ENCODE data around the gene MOB3A.

The MOB3A gene

GRCh38 chr19:2046046-2046907 lies 49.8 kb downstream of the MOB3A start:
- no peak for DNase-seq (ENCODE audit: low read depth in 3 of 3)

- no peak for DNase-seq (ENCODE audit: low read depth in 3 of 3)
Observed at GRCh38 chr19:2045501-2046045, 50.6 kb downstream of the MOB3A start.

DNA sequence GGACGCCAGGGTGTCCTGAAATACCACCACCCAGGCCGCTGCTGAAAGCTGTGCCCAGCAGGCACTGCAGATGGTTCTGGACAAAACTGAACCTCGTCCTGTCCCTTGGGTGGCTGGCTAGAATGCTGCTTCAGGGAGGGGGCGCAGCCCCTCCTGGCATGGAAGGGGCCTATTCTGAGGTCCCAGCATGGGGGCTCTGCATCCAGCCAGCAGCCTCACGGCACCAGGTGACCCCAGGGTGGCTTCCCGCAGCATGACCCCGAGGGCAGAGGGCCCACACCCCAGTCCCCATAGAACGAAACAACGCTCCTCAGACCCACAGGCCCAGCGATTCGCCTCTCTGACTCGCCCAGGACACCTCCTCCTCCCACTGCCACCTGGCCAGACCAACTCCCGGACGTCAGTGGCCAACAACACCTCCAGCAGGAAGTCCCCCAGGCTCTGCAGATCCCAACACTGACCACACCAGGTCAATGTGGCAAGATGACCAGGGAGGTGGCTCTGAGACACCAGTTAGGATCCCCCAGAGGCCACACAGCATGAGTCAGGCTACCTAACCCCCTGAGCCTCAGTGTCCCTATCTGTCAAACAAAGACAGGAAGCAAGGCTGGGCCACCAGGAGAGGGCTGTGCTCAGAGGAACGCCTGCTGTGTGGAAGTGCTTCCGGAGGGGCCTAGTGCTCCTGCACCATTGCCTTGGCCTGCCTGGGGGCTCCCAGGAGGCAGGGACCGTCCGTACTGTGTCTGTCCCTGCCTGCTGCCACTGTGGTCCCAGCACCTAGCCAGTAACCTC lies 51.2 kb downstream of the MOB3A start:
- no peak for DNase-seq (ENCODE audit: low read depth in 3 of 3)

GRCh38 chr19:2043961-2044708 lies 52.0 kb downstream of the MOB3A start:
- DNase-seq (ENCODE audit: low read depth in 3 of 3), result no peak

GRCh38 chr19:2043251-2043641 lies 52.9 kb downstream of the MOB3A start:
- no peak for DNase-seq (ENCODE audit: low read depth in 3 of 3)

GRCh38 chr19:2042485-2043250 lies 53.5 kb downstream of the MOB3A start:
- DNase-seq (ENCODE audit: low read depth in 3 of 3), result no peak

GRCh38 chr19:2041683-2042484 lies 54.2 kb downstream of the MOB3A start:
- peak; percentile 98 to 100 (median 99) for DNase-seq (ENCODE audit: low read depth in 3 of 3)

DNA sequence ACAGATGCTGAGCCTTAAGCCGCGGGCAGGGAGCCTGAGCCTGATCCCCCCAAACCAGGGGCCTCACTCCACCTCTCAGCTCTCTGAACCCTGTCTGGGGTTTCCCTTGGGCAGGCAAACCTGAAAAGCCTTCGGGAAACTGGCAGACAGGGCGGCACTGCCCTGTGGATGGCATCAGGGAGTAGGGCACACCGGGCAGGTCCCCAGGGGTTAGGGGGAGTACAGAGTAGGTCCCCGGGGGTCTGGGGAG lies 54.8 kb downstream of the MOB3A start:
- no peak for DNase-seq (ENCODE audit: low read depth in 3 of 3)

DNA sequence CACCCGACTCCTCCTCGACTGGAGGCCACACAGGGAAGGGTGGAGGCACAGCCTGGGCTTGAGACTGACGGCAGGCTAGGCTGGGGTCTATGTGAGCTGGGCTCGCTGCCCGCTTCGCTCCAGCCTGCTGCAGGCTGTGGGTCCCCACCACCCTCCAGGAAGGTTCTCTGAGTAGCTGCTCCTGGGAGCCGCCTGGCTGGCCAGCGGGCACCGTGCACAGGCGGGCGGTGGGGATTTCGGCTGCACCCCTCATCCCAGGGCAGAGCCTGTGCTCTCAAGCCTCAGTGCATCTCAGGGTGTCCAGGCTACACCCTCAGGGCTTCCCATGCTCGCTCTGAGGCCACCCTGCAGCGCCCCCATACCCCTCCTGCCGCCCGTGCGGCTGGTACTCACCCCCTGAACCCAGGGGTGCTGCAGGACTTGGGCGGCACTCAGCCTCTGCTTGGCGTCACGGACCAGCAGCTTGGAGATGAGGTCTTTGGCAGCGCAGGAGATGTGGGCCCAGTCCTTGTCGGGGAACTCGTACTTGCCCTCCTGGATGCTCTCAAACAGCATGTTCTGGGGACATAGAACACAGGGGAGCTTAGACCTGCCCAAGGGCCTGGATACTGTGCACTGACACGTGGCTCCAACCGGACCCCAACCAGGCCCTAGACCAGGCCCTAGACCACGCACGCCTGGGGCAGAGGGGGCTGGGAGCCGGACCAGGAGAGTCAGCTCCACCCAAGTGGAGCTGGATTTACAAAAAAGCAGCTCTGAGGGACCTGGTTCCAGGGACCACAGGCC lies 55.3 kb downstream of the MOB3A start:
- no peak for DNase-seq (ENCODE audit: low read depth in 3 of 3)

GRCh38 chr19:2039959-2040646 lies 56.0 kb downstream of the MOB3A start:
- DNase-seq (ENCODE audit: low read depth in 3 of 3), result no peak

DNA sequence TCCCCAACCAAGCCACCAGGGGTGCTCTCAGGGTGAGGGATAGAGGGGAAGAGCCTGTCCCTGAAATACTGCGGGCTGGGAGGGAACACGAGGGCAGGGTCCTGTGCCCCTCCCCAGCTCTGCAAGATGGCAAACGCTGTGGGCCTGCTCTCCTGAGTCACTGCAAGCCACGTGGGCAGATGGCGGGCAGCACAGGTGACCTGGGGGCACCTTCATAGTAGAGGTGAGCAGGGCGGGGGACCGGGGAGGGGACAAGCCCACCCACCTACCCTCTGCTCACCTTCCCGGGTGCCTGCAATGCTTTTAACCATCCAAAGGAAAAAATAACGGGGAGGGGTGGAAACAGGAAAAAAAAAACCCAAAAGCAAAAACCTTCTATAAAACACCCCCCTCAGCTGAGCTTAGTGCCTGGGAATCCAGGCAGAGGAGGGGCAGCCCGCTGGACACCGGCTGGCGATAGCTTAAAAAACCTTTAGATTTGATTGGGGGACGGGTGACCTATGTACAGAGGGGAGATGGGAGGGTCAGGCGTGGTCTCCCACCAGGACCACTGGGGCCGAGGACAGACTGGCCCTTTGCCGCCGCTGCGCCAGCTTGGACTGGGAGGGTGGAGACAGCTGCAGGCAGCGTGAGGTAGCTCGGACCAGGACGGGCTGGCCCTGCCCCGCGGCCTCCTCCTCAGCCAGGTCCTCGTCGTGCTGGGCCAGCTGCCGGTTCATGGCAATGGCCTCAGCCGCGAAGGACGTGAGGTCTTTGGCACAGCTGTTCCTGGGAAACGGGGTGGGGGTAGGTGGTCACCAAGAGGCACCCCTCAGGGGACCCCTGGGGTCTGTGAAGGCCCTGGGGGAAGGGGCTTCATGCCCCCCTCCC lies 56.8 kb downstream of the MOB3A start:
- DNase-seq (ENCODE audit: low read depth in 3 of 3), result no peak

GRCh38 chr19:2038284-2039088 lies 57.6 kb downstream of the MOB3A start:
- DNase-seq (ENCODE audit: low read depth in 3 of 3), result no peak

DNA sequence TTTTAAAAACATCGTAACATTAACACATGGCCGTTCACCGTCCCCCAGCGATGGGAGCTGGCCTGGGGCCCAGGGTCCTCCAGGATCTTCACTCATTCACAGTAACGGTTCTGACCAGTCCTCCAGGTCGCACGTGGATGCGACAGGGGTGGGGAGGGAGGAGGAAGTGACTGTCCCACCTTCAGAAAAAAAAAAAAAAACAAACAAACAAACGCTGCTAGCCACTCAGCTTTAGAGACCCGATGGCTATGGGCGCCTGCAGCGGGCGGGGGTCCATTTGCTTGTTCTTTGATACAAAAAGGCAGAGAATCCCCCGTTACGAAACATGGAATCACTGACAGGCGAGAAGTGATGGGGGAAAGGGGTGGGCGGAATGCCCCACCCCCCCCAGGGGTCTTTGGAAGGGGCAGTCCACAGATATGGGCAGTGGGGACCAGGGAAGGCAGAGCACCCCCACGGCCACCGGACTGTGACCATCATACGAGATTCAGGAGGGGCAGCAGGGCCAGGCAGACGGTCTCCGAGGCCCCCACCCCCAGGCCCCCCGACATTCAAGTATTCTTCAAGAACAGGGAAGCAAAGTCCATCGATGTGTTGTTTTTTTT lies 58.4 kb downstream of the MOB3A start:
- no peak for DNase-seq (ENCODE audit: low read depth in 3 of 3)

- DNase-seq (ENCODE audit: low read depth in 3 of 3), result no peak
Observed at GRCh38 chr19:2036424-2036823, 59.7 kb downstream of the MOB3A start.

GRCh38 chr19:2035590-2035991 lies 60.5 kb downstream of the MOB3A start:
- no peak for DNase-seq (ENCODE audit: low read depth in 3 of 3)

- peak; percentile 32 to 57 (median 44) for DNase-seq (ENCODE audit: low read depth in 3 of 3)
Observed at GRCh38 chr19:2034729-2035589, 61.2 kb downstream of the MOB3A start.

Data from stimulated activated CD4-positive, alpha-beta T cell treated with anti-CD3 and anti-CD28 coated beads, TNF-alpha, amount 100 ng/mL, for 24 hours (primary cell).